HFFc6 (cell line): ENCODE measurements around the gene XPO6. TPM values are rescaled to one million over a fixed set of nuclear protein-coding genes. Genes with fewer than 3 reads are reported as not detected.

Experiments used
- DNase-seq: peaks from one replicate; pipeline ENCODE4 v3.0.0-alpha.2; 2018
- H3K27ac Mint-ChIP-seq: 2 replicates; pipeline ENCODE4 v1.8.0; 2020; ENCODE audit warnings: mild to moderate bottlenecking, mixed read lengths
- H3K27me3 Mint-ChIP-seq: 2 replicates; pipeline ENCODE4 v1.8.0; 2021; ENCODE audit warnings: mild to moderate bottlenecking, moderate library complexity, mixed read lengths; ENCODE audit not compliant: insufficient read depth
- H3K36me3 Mint-ChIP-seq: 2 replicates; pipeline ENCODE4 v1.8.0; 2021; ENCODE audit warnings: low read depth, mixed read lengths
- H3K4me1 Mint-ChIP-seq: 2 replicates; pipeline ENCODE4 v1.8.0; 2020; ENCODE audit warnings: low read depth, mixed read lengths
- H3K4me3 Mint-ChIP-seq: 2 replicates; pipeline ENCODE4 v1.8.0; 2020; ENCODE audit warnings: mild to moderate bottlenecking, moderate library complexity, mixed read lengths
- H3K9me3 Mint-ChIP-seq: 2 replicates; pipeline ENCODE4 v1.8.0; 2020; ENCODE audit warnings: mild to moderate bottlenecking, mixed read lengths
- CTCF ChIP-seq: fragments of 200-600 bp; sonication (generic); IDR thresholded peaks from 2 replicates; pipeline ENCODE4 v1.5.0; 2021; ENCODE audit warnings: antibody characterized with exemption, mild to moderate bottlenecking
- total RNA-seq, 6 experiments: library from RNA; stranded (reverse); fragmentation: NEBNext Ultra II Directional; extraction: Animal tissue kit (Norgen Biotek cat#: 25700); gene quantifications; 2 replicates in 1 of 6; 3 replicates in 5 of 6; pipeline ENCODE4 v1.2.3, GENCODE V29; 2021

Gene XPO6
- total RNA-seq, 6 experiments from 2014 or later: 161 to 200 (median 173) TPM

GRCh38 chr16:28089992-28090365 is 121.8 kb downstream of the XPO6 start:
- TF ChIP-seq CTCF: no peak
- H3K9me3 Mint-ChIP-seq: no peaks in the 10 kb centered on the region
- H3K36me3 Mint-ChIP-seq: no peaks in the 10 kb centered on the region
- peak overlapping the region; percentile 12 for H3K27ac Mint-ChIP-seq
- DNase-seq: no peak
- H3K4me1 Mint-ChIP-seq: peaks cover 22% of the 10 kb centered on the region
- H3K27me3 Mint-ChIP-seq: peaks cover 5% of the 10 kb centered on the region
- no peak overlapping the region for H3K4me3 Mint-ChIP-seq

- no peak for TF ChIP-seq CTCF
- Mint-ChIP-seq H3K4me3 (no peak overlapping the region), H3K9me3 (no peaks in the 10 kb centered on the region), H3K4me1 (peaks cover 22% of the 10 kb centered on the region), H3K27me3 (peaks cover 5% of the 10 kb centered on the region), H3K27ac (peak overlapping the region; percentile 12; the same call in 1 of the 2 replicates), H3K36me3 (no peaks in the 10 kb centered on the region)
- no peak for DNase-seq
Measured at GRCh38 chr16:28089205-28089991, 122.4 kb downstream of the XPO6 start.

GRCh38 chr16:28087675-28088300 is 124.0 kb downstream of the XPO6 start:
- Mint-ChIP-seq H3K9me3 (no peaks in the 10 kb centered on the region), H3K36me3 (no peaks in the 10 kb centered on the region), H3K27ac (no peak overlapping the region), H3K4me3 (no peak overlapping the region), H3K27me3 (peaks cover 9% of the 10 kb centered on the region), H3K4me1 (peaks cover 17% of the 10 kb centered on the region)
- no peak for TF ChIP-seq CTCF
- no peak for DNase-seq

GRCh38 chr16:28087140-28087660 is 124.6 kb downstream of the XPO6 start:
- Mint-ChIP-seq H3K27me3 (peaks cover 6% of the 10 kb centered on the region), H3K27ac (no peak overlapping the region), H3K4me1 (peaks cover 13% of the 10 kb centered on the region), H3K4me3 (no peak overlapping the region), H3K36me3 (no peaks in the 10 kb centered on the region), H3K9me3 (no peaks in the 10 kb centered on the region)
- no peak for DNase-seq
- TF ChIP-seq CTCF: no peak

GRCh38 chr16:28086186-28087139 is 125.3 kb downstream of the XPO6 start:
- no peak for TF ChIP-seq CTCF
- H3K4me1 Mint-ChIP-seq: peaks cover 7% of the 10 kb centered on the region

More at GRCh38 chr16:28086186-28087139, 125.3 kb downstream of the XPO6 start:
- H3K27ac Mint-ChIP-seq: no peak overlapping the region
- H3K9me3 Mint-ChIP-seq: no peaks in the 10 kb centered on the region
- peaks cover 4% of the 10 kb centered on the region; the same call in 1 of the 2 replicates for H3K27me3 Mint-ChIP-seq
- no peak overlapping the region for H3K4me3 Mint-ChIP-seq
- no peak for DNase-seq
- no peaks in the 10 kb centered on the region for H3K36me3 Mint-ChIP-seq
